GM12873 (cell line): ENCODE measurements around the gene ADD1.

Experiments used
- CTCF ChIP-seq: IDR thresholded peaks from 2 replicates; pipeline ENCODE4 v1.5.1; 2012; ENCODE audit warnings: low read depth, mild to moderate bottlenecking, moderate library complexity, low read length, control low read depth; ENCODE audit not compliant: insufficient read depth; ENCODE audit errors: missing control alignments

Gene ADD1

GRCh38 chr4:2814627-2815270 lies 28.9 kb upstream of the ADD1 start:
- TF ChIP-seq CTCF = no peak

DNA sequence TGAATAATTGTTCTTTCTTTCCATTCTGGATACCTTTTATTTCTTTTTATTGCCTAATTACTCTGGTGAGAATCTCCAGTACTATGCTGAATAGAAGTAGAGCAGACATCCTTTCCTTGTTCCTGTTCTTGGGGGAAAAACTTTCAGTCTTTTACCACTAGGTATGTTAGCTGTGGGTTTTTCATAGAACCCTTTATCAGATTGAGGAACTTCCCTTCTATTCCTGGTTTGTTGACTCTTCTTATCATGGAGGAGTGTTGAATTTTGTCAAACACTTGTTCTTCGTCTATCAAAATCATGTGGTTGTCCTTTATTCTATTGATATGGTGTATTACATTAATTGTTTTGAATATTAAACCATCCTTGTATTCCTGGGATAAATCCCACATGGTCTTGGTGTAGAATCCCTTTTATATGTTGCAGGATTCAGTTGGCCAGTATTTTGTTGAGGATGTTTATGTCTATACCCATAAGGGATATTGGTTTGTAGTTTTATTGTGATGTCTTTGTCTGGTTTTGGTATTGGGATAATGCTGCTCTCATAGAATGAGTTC lies 27.2 kb upstream of the ADD1 start:
- TF ChIP-seq CTCF = no peak

DNA sequence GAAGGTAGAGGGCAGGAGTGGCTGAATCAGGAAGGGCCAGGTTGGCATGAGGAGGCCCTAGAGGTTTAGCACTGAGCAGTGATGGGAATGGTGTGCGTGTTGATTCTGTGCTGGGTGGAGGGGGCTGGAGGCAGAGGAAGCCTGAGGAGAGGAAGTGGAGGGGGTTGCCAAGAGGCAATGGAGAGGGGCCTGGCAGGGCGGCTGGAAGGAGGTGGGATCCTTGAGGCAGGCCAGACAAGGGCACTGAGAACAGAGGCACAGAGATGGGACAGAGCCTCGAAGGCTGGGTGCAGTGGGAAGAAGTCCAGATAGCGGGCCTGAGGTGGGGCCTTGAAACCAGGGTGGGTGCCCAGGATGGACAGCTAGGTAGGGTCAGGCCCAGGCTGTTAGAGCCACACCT lies 26.5 kb upstream of the ADD1 start:
- TF ChIP-seq CTCF = no peak

- TF ChIP-seq CTCF = no peak
Measured at GRCh38 chr4:2817701-2818350, 25.8 kb upstream of the ADD1 start.

DNA sequence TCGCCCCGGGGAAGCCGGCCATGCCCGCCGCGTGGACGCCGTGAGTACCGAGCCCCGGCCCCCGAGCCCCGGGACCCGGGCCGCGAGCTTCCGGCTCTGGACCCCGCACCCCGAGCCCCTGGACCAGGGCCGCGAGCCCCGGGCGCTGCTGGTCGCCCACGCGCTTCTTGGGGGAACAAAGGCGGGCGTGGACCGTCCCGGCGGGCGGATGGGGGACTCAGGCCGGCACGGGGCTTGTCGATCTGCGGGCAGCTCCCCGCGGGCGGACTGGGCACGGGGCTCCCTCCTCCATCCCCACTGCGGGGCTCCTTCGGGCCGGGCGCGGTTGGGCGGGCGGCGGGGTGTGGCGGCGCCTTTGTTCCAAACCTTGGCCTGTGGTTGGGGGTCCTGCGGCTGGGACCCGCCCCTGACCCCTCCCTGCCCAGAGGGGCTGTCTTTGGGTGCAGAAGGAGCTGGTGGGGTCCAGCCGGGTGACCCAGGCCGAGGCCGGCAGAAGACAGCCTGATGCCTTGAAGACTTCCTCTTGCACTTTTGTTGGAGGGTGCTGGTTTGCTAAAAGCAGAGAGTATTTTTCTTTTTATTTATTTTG lies 25.2 kb upstream of the ADD1 start:
- TF ChIP-seq CTCF = no peak

DNA sequence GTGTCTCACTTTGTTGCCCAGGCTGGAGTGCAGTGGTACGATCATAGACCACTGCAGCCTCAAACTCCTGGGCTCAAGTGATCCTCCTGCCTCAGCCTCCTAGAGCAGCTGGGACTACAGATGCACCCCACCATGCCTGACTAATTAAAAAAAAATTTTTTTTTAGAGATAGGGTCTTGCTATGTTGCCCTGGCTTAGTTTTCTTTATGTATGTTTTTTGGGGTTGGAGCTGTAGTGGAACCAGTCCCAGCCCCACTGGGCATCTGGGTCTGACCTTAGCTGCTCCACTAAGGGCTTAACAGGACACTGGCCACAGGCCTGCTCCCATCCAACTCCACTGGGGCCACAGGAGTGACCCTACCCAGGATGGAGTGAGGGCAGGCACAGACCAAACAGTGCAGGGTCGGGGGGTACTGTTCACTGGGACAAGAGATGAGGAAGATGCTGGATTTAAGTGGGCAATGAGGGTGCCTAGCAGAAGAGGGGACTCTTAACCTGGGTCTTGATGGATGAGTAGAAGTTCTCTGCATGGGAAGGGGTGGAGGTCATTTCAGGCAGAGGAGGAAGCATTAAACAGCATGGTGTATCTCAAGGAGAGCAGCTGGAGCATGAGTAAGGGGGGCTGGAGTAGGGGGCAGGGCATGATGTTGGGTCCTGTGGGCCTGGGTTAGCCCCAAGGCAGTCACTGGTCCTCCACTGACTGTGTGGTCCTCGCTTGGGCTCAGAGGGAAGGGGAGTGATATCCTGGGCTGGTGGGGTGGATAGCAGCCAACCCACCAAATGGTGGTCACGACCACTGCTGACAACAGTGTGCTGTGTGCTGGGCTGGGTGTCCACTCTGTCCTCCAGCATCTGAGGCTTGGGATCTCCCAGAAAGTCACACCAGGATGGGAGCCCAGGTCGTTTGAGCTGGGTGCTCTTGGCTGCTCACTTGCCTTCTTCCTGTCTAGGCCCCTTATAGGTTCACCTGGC lies 24.1 kb upstream of the ADD1 start:
- TF ChIP-seq CTCF = no peak
